GM23248 (cell line): Measurements from ENCODE around the gene CHCHD4. TPM values are rescaled to one million over a fixed set of nuclear protein-coding genes. Genes with fewer than 3 reads are reported as not detected.
"Not testable (repeated sequence)": the region's sequence is repeated elsewhere in the genome, so short reads cannot be mapped to it uniquely, and the experiment has no call there.

ENCODE experiments used
- DNase-seq: peaks from one replicate; pipeline ENCODE4 v3.0.0-alpha.2; 2015
- H2AFZ ChIP-seq: fragments of 200-600 bp; sonication (generic); 2 replicates; pipeline ENCODE4 v1.6.1; 2016; ENCODE audit warnings: antibody characterized with exemption
- H3F3A ChIP-seq: fragments of 200-600 bp; sonication (generic); 2 replicates; pipeline ENCODE4 v1.6.1; 2016; ENCODE audit warnings: mild to moderate bottlenecking, antibody characterized with exemption, mixed run types; ENCODE audit not compliant: insufficient read depth
- H3K27ac ChIP-seq: fragments of 200-600 bp; sonication (generic); 2 replicates; pipeline ENCODE4 v1.5.1; 2016; ENCODE audit warnings: mild to moderate bottlenecking
- H3K27me3 ChIP-seq: fragments of 200-600 bp; sonication (generic); replicated peaks from 2 replicates; pipeline ENCODE4 v1.6.1; 2016; ENCODE audit warnings: mild to moderate bottlenecking; ENCODE audit not compliant: insufficient read depth
- H3K36me3 ChIP-seq: fragments of 200-600 bp; sonication (generic); 2 replicates; pipeline ENCODE4 v1.6.1; 2016; ENCODE audit warnings: low read depth, mild to moderate bottlenecking
- H3K4me1 ChIP-seq: fragments of 200-600 bp; sonication (generic); 2 replicates; pipeline ENCODE4 v1.6.1; 2016; ENCODE audit warnings: mild to moderate bottlenecking; ENCODE audit not compliant: insufficient read depth
- H3K4me2 ChIP-seq: fragments of 200-600 bp; sonication (generic); one replicate; pipeline ENCODE4 v1.6.1; 2016; ENCODE audit warnings: mild to moderate bottlenecking; ENCODE audit not compliant: unreplicated experiment
- H3K4me3 ChIP-seq: fragments of 200-600 bp; sonication (generic); 2 replicates; pipeline ENCODE4 v1.5.1; 2016; ENCODE audit warnings: mild to moderate bottlenecking
- H3K79me2 ChIP-seq: fragments of 200-600 bp; sonication (generic); 2 replicates; pipeline ENCODE4 v1.6.1; 2016; ENCODE audit warnings: mild to moderate bottlenecking; ENCODE audit not compliant: insufficient read depth
- H3K9ac ChIP-seq: fragments of 200-600 bp; sonication (generic); 2 replicates; pipeline ENCODE4 v1.6.1; 2016; ENCODE audit warnings: mild to moderate bottlenecking
- H3K9me2 ChIP-seq: fragments of 200-600 bp; sonication (generic); 2 replicates; pipeline ENCODE4 v1.6.1; 2016; ENCODE audit warnings: mixed run types, mild to moderate bottlenecking, moderate library complexity; ENCODE audit not compliant: insufficient read depth
- H3K9me3 ChIP-seq: fragments of 200-600 bp; sonication (generic); one replicate; pipeline ENCODE4 v1.6.1; 2017; ENCODE audit warnings: low read depth
- H4K20me1 ChIP-seq: fragments of 200-600 bp; sonication (generic); 2 replicates; pipeline ENCODE4 v1.6.0; 2016; ENCODE audit not compliant: insufficient read depth
- EZH2 ChIP-seq: fragments of 200-600 bp; sonication (generic); IDR thresholded peaks from 2 replicates; pipeline ENCODE4 v1.6.1; 2018; ENCODE audit warnings: antibody characterized with exemption, mild to moderate bottlenecking; ENCODE audit not compliant: insufficient read depth, poor library complexity, severe bottlenecking
- EZH2phosphoT487 ChIP-seq: fragments of 200-600 bp; sonication (generic); IDR thresholded peaks from 2 replicates; pipeline ENCODE4 v1.6.1; 2018; ENCODE audit warnings: antibody characterized with exemption, moderate library complexity, mild to moderate bottlenecking, low read depth; ENCODE audit not compliant: insufficient read depth
- WGBS, 2 experiments: methylation state at CpG; one replicate each; pipeline ENCODE4 v1.1.6; 2015 to 2017; ENCODE audit warnings: low lambda C conversion rate in 2 of 2, low coverage in 1 of 2; ENCODE audit errors: missing lambda C conversion rate in 2 of 2; 5-methylcytosine and 5-hydroxymethylcytosine counted together
- in situ Hi-C: fragments of 300-500 bp; cut with MboI; formaldehyde crosslinking; loops from 2 replicates; pipeline ENCODE4 v1.15.0; 2020
- polyA plus RNA-seq: library from polyadenylated mRNA; unstranded; fragments of >200 nt; fragmentation: Nextera tagmentation; extraction: Ambion mirVana; gene quantifications from 2 replicates; pipeline ENCODE4 v1.2.1, GENCODE V29; 2016
- total RNA-seq: library from RNA; depleted of rRNA; stranded (reverse); fragments of >200 nt; shearing (Covaris generic); gene quantifications from 2 replicates; pipeline ENCODE4 v1.2.3, GENCODE V29; 2014

CHCHD4 gene
- total and polyA plus RNA-seq, 2 experiments from 2014 or later, result 12.3 to 15.1 TPM

GRCh38 chr3:14117468-14118399, 6.9 kb downstream of the CHCHD4 start:
- H3K4me2 ChIP-seq, result no peak overlapping the region
- TF ChIP-seq EZH2 (no peak), EZH2phosphoT487 (no peak)
- peaks cover 23% of the 10 kb centered on the region for H3K79me2 ChIP-seq
- no peaks in the 10 kb centered on the region for H3K9me3 ChIP-seq
- in situ Hi-C loops, result no loop called here
- no peak for DNase-seq
- no peaks in the 10 kb centered on the region for H3K9me2 ChIP-seq
- no peaks in the 10 kb centered on the region for H3F3A ChIP-seq
- H3K27ac ChIP-seq, result no peak overlapping the region
- no peaks in the 10 kb centered on the region for H3K4me1 ChIP-seq
- no peaks in the 10 kb centered on the region for H4K20me1 ChIP-seq
- no peak overlapping the region for H3K4me3 ChIP-seq
- 86 to 89% methylated on average over 10 of the region's 10 CpGs for WGBS, 2 experiments
- no peak overlapping the region for H2AFZ ChIP-seq
- H3K36me3 ChIP-seq, result 0 out of 2 replicates have a peak, but pooled peaks cover 14% of the 10 kb centered on the region
- H3K9ac ChIP-seq, result no peak overlapping the region
- no peaks in the 10 kb centered on the region for H3K27me3 ChIP-seq

GRCh38 chr3:14113965-14114635, 10.6 kb downstream of the CHCHD4 start:
- Histone ChIP-seq H3F3A (no peaks in the 10 kb centered on the region), H4K20me1 (no peaks in the 10 kb centered on the region), H3K27ac (no peak overlapping the region), H3K4me3 (no peak overlapping the region), H3K36me3 (0 out of 2 replicates have a peak, but pooled peaks cover 25% of the 10 kb centered on the region), H3K9me3 (no peaks in the 10 kb centered on the region), H3K9me2 (no peaks in the 10 kb centered on the region), H3K4me1 (no peaks in the 10 kb centered on the region), H2AFZ (no peak overlapping the region), H3K4me2 (no peak overlapping the region), H3K27me3 (no peaks in the 10 kb centered on the region), H3K79me2 (peaks cover 5% of the 10 kb centered on the region), H3K9ac (no peak overlapping the region)
- no peak for DNase-seq
- in situ Hi-C loops, result no loop called here
- 88 to 92% methylated on average over 7 of the region's 7 CpGs for WGBS, 2 experiments
- TF ChIP-seq EZH2, result no peak
- TF ChIP-seq EZH2phosphoT487, result no peak

- DNase-seq, result peak; percentile 23
- Histone ChIP-seq H3K79me2 (no peaks in the 10 kb centered on the region), H3K9me3 (no peaks in the 10 kb centered on the region), H3K9ac (no peak overlapping the region), H3K27ac (no peak overlapping the region), H3F3A (no peaks in the 10 kb centered on the region), H3K4me2 (no peak overlapping the region), H3K4me3 (no peak overlapping the region), H3K9me2 (no peaks in the 10 kb centered on the region), H3K27me3 (no peaks in the 10 kb centered on the region), H2AFZ (no peak overlapping the region), H3K4me1 (no peaks in the 10 kb centered on the region), H3K36me3 (0 out of 2 replicates have a peak, but pooled peaks cover 25% of the 10 kb centered on the region), H4K20me1 (no peaks in the 10 kb centered on the region)
- TF ChIP-seq EZH2phosphoT487 (no peak), EZH2 (no peak)
- in situ Hi-C loops, result no loop called here
- 96 to 97% methylated on average over 4 of the region's 4 CpGs for WGBS, 2 experiments
Observed at GRCh38 chr3:14110699-14111098, 14.0 kb downstream of the CHCHD4 start.

GRCh38 chr3:14109821-14110220, 14.8 kb downstream of the CHCHD4 start:
- H3K4me1 ChIP-seq, H4K20me1 ChIP-seq, H3K79me2 ChIP-seq, H3K4me3 ChIP-seq, H2AFZ ChIP-seq, H3K27ac ChIP-seq, H3F3A ChIP-seq, DNase-seq, H3K27me3 ChIP-seq, H3K4me2 ChIP-seq, H3K9ac ChIP-seq, in situ Hi-C loops, H3K9me2 ChIP-seq, H3K9me3 ChIP-seq: not testable (repeated sequence)
- WGBS, 2 experiments, result 89 to 96% methylated on average over 5 of the region's 5 CpGs
- H3K36me3 ChIP-seq, result 0 out of 2 replicates have a peak, but pooled peaks cover 18% of the 10 kb centered on the region
